Naive thymus-derived CD4-positive, alpha-beta T cell (primary cell): ENCODE data around the gene RBFA. TPM values are rescaled to one million over a fixed set of nuclear protein-coding genes. Genes with fewer than 3 reads are reported as not detected.
A peak's percentile ranks its signal among the peaks of the same experiment; 100 is the strongest.
"Not testable (repeated sequence)": the region's sequence is repeated elsewhere in the genome, so short reads cannot be mapped to it uniquely, and the experiment has no call there.

Source experiments
- ATAC-seq: fragments of 150-1000 bp; cut with Tn5 transposase; 2 replicates; pipeline ENCODE4 v1.10.0; 2021; ENCODE audit warnings: mild to moderate bottlenecking, moderate library complexity
- CTCF ChIA-PET: fragments of 350-600 bp; sonication (Branson Sonifier 250); formaldehyde crosslinking; loops from one replicate; lab custom pipeline; 2021; ENCODE audit warnings: antibody characterized with exemption; lab: Charles Lee
- POLR2A ChIA-PET: fragments of 350-600 bp; sonication (Branson Sonifier 250); formaldehyde crosslinking; loops from one replicate; lab custom pipeline; 2021; ENCODE audit warnings: antibody characterized with exemption, inconsistent platforms; lab: Charles Lee
- DNase-seq, 9 donors: peaks; one replicate each; pipeline versions ENCODE4 v3.0.0 to v3.0.0-alpha.2; 2020 to 2022; ENCODE audit warnings: mixed read lengths in 1 of 9
- H3K27ac ChIP-seq: one replicate; pipeline ENCODE4 v1.7.0; 2013; ENCODE audit warnings: mild to moderate bottlenecking, low read depth, low read length, moderate library complexity
- H3K27me3 ChIP-seq, 2 donors: one replicate each; pipeline ENCODE4 v1.7.0; 2013; ENCODE audit warnings: low read length in 2 of 2, mild to moderate bottlenecking in 2 of 2, moderate library complexity in 2 of 2; ENCODE audit not compliant: control insufficient read depth in 2 of 2, insufficient read depth in 2 of 2
- H3K36me3 ChIP-seq, 3 experiments: 1 replicate in 2 of 3; 2 replicates in 1 of 3; pipeline ENCODE4 v1.7.0; 2013; ENCODE audit warnings: low read length in 3 of 3, mild to moderate bottlenecking in 3 of 3, moderate library complexity in 1 of 3; ENCODE audit not compliant: insufficient read depth in 3 of 3, control insufficient read depth in 2 of 3
- H3K4me1 ChIP-seq, 2 donors: one replicate each; pipeline ENCODE4 v1.7.0; 2013; ENCODE audit warnings: low read length in 2 of 2, mild to moderate bottlenecking in 2 of 2, moderate library complexity in 1 of 2; ENCODE audit not compliant: control insufficient read depth in 2 of 2, insufficient read depth in 2 of 2
- H3K4me3 ChIP-seq: 2 replicates; pipeline ENCODE4 v1.7.0; 2013; ENCODE audit warnings: mild to moderate bottlenecking, low read length
- H3K9me3 ChIP-seq, 3 experiments: 1 replicate in 2 of 3; 2 replicates in 1 of 3; pipeline ENCODE4 v1.7.0; 2013; ENCODE audit warnings: low read length in 3 of 3; ENCODE audit not compliant: control insufficient read depth in 2 of 3
- H3K27ac Mint-ChIP-seq, 9 donors: one replicate each; pipeline ENCODE4 v1.8.0; 2020 to 2022; ENCODE audit warnings: mixed read lengths in 9 of 9, mild to moderate bottlenecking in 8 of 9, moderate library complexity in 5 of 9, inconsistent platforms in 2 of 9
- H3K27me3 Mint-ChIP-seq, 5 donors: one replicate each; pipeline ENCODE4 v1.8.0; 2021 to 2022; ENCODE audit warnings: mixed read lengths in 5 of 5, mild to moderate bottlenecking in 1 of 5
- H3K36me3 Mint-ChIP-seq, 5 donors: one replicate each; pipeline ENCODE4 v1.8.0; 2020 to 2022; ENCODE audit warnings: mixed read lengths in 5 of 5, mild to moderate bottlenecking in 3 of 5, inconsistent platforms in 1 of 5
- H3K4me1 Mint-ChIP-seq, 7 donors: one replicate each; pipeline ENCODE4 v1.8.0; 2020 to 2022; ENCODE audit warnings: mixed read lengths in 7 of 7, mild to moderate bottlenecking in 3 of 7, inconsistent platforms in 1 of 7
- H3K4me3 Mint-ChIP-seq, 10 donors: one replicate each; pipeline ENCODE4 v1.8.0; 2020 to 2022; ENCODE audit warnings: mild to moderate bottlenecking in 10 of 10, mixed read lengths in 10 of 10, moderate library complexity in 6 of 10, inconsistent platforms in 2 of 10
- H3K9me3 Mint-ChIP-seq, 11 donors: one replicate each; pipeline ENCODE4 v1.8.0; 2020 to 2022; ENCODE audit warnings: mixed read lengths in 11 of 11, mild to moderate bottlenecking in 4 of 11, inconsistent platforms in 1 of 11, moderate library complexity in 1 of 11
- intact Hi-C, 2 donors: fragments of 100-400 bp; cut with micrococcal nuclease; formaldehyde crosslinking; loops; one replicate each; pipeline ENCODE4 v1.15.1; 2023
- polyA plus RNA-seq, 2 donors: library from polyadenylated mRNA; unstranded; fragments of 300-500 nt; fragmentation: Illumina TruSeq; gene quantifications; one replicate each; pipeline ENCODE4 v1.2.3, GENCODE V29; 2021
- total RNA-seq, 6 experiments: library from RNA in 5 of 6; stranded (reverse) in 5 of 6; gene quantifications; 1 replicate in 5 of 6; 2 replicates in 1 of 6; pipeline ENCODE4 v1.2.3 and lab custom pipeline; 2021 to 2026

The RBFA gene
- total and polyA plus RNA-seq, 7 experiments from 2014 or later: 14.6 to 23.5 (median 21.6) TPM

DNA sequence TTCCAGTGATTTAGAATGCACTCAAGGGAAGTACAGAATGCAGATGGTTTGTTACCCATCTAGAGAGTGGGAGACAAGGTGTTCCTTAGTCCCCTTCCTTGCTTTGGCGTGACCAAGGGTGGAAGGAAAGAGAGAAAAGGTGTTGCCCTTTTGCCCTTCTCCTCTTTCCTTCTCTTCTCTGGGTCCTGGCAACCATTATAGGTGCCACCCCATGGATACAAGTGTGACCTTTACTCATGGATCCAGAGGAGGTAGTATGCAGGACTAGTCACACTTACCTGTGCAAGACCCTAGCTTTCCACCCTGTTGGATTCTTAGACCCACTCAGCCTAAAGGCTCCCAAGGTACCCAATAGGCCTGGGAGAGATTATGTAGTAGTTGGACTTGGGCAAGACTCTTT, 11.6 kb upstream of the RBFA start:
- Histone ChIP-seq H3K4me1 (no peaks in the 10 kb centered on the region), H3K27me3 (no peaks in the 10 kb centered on the region), H3K9me3 (peaks cover 15 to 77% (median 17%) of the 10 kb centered on the region in 3 experiments), H3K4me3 (peak overlapping the region; percentile 2), H3K27ac (no peak overlapping the region), H3K36me3 (no peaks in the 10 kb centered on the region)
- H3K27ac Mint-ChIP-seq: peak overlapping the region in 2 of 9 donors; percentile 25 to 29
- H3K9me3 Mint-ChIP-seq: peaks cover 13 to 98% (median 56%) of the 10 kb centered on the region in 11 donors
- H3K36me3 Mint-ChIP-seq: peaks cover 14 to 41% (median 35%) of the 10 kb centered on the region in 5 donors
- DNase-seq: peak in 6 of 9 donors; percentile 2 to 23 (median 16)
- ChIA-PET POLR2A (interaction anchor here (2.3 kb wide), 1 partner anchor 11 kb away, joined by 7 read pairs; the partner anchor contains the start of gene RBFA), CTCF (no interaction called here)
- H3K4me3 Mint-ChIP-seq: peak overlapping the region in 1 of 10 donors; percentile 21
- H3K27me3 Mint-ChIP-seq: no peaks in the 10 kb centered on the region
- peak; percentile 47 for ATAC-seq
- intact Hi-C loops: no loop called here
- H3K4me1 Mint-ChIP-seq: no peaks in the 10 kb centered on the region

DNA sequence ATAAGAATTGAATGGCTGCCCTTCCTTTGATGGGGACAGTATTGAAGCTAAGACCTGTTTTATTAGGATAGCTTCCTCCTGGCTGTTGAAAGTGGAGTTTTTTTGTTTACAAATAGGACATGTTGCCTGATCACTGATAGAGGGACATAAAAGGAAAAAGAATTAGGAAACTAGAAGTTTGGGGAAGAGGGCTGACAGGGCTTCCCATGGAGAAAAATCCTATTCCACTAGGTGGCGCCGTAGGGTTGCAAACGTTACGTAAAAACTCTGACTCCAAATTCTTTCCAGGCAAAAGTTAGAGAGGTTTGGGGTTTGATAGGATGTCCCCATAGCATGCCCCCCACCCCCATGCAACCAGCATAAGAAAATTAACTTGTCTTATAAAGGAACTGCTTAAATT, 11.1 kb upstream of the RBFA start:
- CTCF ChIA-PET: no interaction called here
- Histone ChIP-seq H3K27ac (no peak overlapping the region), H3K36me3 (no peaks in the 10 kb centered on the region), H3K27me3 (no peaks in the 10 kb centered on the region), H3K9me3 (peaks cover 15 to 77% (median 17%) of the 10 kb centered on the region in 3 experiments), H3K4me3 (no peak overlapping the region), H3K4me1 (no peaks in the 10 kb centered on the region)
- Mint-ChIP-seq H3K4me3 (no peak overlapping the region), H3K36me3 (peaks cover 14 to 41% (median 34%) of the 10 kb centered on the region in 5 donors), H3K27ac (peak overlapping the region in 1 of 9 donors; percentile 19), H3K4me1 (no peaks in the 10 kb centered on the region), H3K9me3 (peaks cover 13 to 96% (median 56%) of the 10 kb centered on the region in 11 donors), H3K27me3 (no peaks in the 10 kb centered on the region)
- DNase-seq: no peak
- ATAC-seq: no peak
- intact Hi-C loops: no loop called here
- POLR2A ChIA-PET: interaction anchor here (2.3 kb wide), 1 partner anchor 11 kb away, joined by 7 read pairs; the partner anchor contains the start of gene RBFA

- Mint-ChIP-seq H3K27ac (no peak overlapping the region), H3K4me1 (no peaks in the 10 kb centered on the region), H3K36me3 (peaks cover 12 to 51% (median 37%) of the 10 kb centered on the region in 5 donors), H3K27me3 (no peaks in the 10 kb centered on the region), H3K4me3 (no peak overlapping the region), H3K9me3 (peaks cover 6 to 84% (median 49%) of the 10 kb centered on the region in 11 donors)
- Histone ChIP-seq H3K9me3 (peaks cover 10 to 49% (median 17%) of the 10 kb centered on the region in 3 experiments), H3K4me1 (no peaks in the 10 kb centered on the region), H3K4me3 (no peak overlapping the region), H3K27me3 (no peaks in the 10 kb centered on the region), H3K27ac (no peak overlapping the region), H3K36me3 (no peaks in the 10 kb centered on the region)
- no peak for DNase-seq
- intact Hi-C loops: no loop called here
- POLR2A ChIA-PET: no interaction called here
- CTCF ChIA-PET: interaction anchor here (0.8 kb wide), 1 partner anchor 85 kb away, joined by 6 read pairs; no protein-coding TSS in a partner anchor
- ATAC-seq: no peak
Measured at GRCh38 chr18:80026363-80026762, 7.9 kb upstream of the RBFA start.

DNA sequence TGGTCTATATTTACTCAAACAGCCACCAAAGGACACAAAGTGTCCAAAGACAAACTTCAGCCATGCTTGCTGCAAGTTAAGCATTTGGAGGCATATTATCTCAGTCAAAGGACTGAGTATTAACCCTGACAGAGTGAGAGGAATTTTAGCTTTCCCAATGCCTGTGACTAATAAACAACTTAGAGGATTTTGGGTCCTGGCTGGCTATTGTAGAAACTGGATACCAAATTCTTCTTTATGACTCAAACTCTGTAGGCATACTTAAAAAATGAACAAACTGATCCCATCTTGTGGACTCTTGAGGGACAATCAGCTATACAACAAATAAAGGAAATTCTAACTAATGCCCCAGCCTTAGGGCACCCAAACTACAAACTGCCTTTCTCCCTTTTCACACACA, 6.5 kb upstream of the RBFA start:
- intact Hi-C loops, CTCF ChIA-PET, H3K27me3 ChIP-seq, DNase-seq, H3K4me3 Mint-ChIP-seq, H3K27me3 Mint-ChIP-seq, H3K27ac ChIP-seq, H3K4me1 Mint-ChIP-seq, H3K27ac Mint-ChIP-seq, ATAC-seq, H3K36me3 ChIP-seq, H3K4me1 ChIP-seq, H3K4me3 ChIP-seq, POLR2A ChIA-PET: not testable (repeated sequence)
- H3K9me3 ChIP-seq: peaks cover 6 to 36% (median 6%) of the 10 kb centered on the region in 3 experiments
- peaks cover 12 to 51% (median 37%) of the 10 kb centered on the region in 5 donors for H3K36me3 Mint-ChIP-seq
- peaks cover 6 to 70% (median 36%) of the 10 kb centered on the region in 11 donors for H3K9me3 Mint-ChIP-seq

GRCh38 chr18:80029690-80030089, 4.5 kb upstream of the RBFA start:
- ChIA-PET POLR2A (no interaction called here), CTCF (no interaction called here)
- peaks cover 6 to 40% (median 31%) of the 10 kb centered on the region in 5 donors for H3K36me3 Mint-ChIP-seq
- Histone ChIP-seq H3K4me1 (peaks cover 0 to 7% of the 10 kb centered on the region in 2 donors), H3K27ac (no peak overlapping the region), H3K36me3 (no peaks in the 10 kb centered on the region), H3K9me3 (peaks cover 0 to 16% (median 0%) of the 10 kb centered on the region in 3 experiments), H3K4me3 (no peak overlapping the region), H3K27me3 (no peaks in the 10 kb centered on the region)
- H3K27ac Mint-ChIP-seq: no peak overlapping the region
- H3K9me3 Mint-ChIP-seq: peaks cover 6 to 50% (median 21%) of the 10 kb centered on the region in 11 donors
- H3K4me3 Mint-ChIP-seq: no peak overlapping the region
- no peak for ATAC-seq
- H3K4me1 Mint-ChIP-seq: peaks cover 9 to 15% (median 12%) of the 10 kb centered on the region in 7 donors
- intact Hi-C loops: loop anchor here (5.0 kb wide), 2 partner anchors 507 to 637 kb away; no protein-coding TSS in a partner anchor
- DNase-seq: no peak
- no peaks in the 10 kb centered on the region for H3K27me3 Mint-ChIP-seq

- CTCF ChIA-PET: no interaction called here
- H3K4me1 Mint-ChIP-seq: peaks cover 22 to 36% (median 29%) of the 10 kb centered on the region in 7 donors
- H3K4me3 Mint-ChIP-seq: peak overlapping the region; percentile 84 to 95 (median 91)
- H3K27ac Mint-ChIP-seq: peak overlapping the region; percentile 86 to 99 (median 96)
- no peaks in the 10 kb centered on the region for H3K9me3 ChIP-seq
- ATAC-seq (peak; percentile 58), DNase-seq (peak; percentile 71 to 89 (median 83))
- peaks cover 0 to 8% (median 0%) of the 10 kb centered on the region in 3 experiments for H3K36me3 ChIP-seq
- no peaks in the 10 kb centered on the region for H3K27me3 Mint-ChIP-seq
- intact Hi-C loops: loop anchor here (1.0 to 5.0 kb wide), 9 partner anchors 45 to 641 kb away; partner anchors contain the start of genes ADNP2 (in 2 of the 2), CTDP1 (in 2 of the 2), SLC66A2 (in 2 of the 2) and TXNL4A (in 2 of the 2)
- H3K4me3 ChIP-seq: peak overlapping the region; percentile 77
- H3K9me3 Mint-ChIP-seq: peaks cover 0 to 20% (median 5%) of the 10 kb centered on the region in 11 donors
- H3K4me1 ChIP-seq: peaks cover 8 to 14% of the 10 kb centered on the region in 2 donors
- H3K27ac ChIP-seq: peak overlapping the region; percentile 87
- POLR2A ChIA-PET: interaction anchor here (0.6 to 2.1 kb wide), 9 partner anchors 10 to 355 kb away, joined by 3 to 9 read pairs (median 4); partner anchors contain the start of genes ADNP2 and TXNL4A
- H3K27me3 ChIP-seq: no peaks in the 10 kb centered on the region
- peaks cover 5 to 27% (median 16%) of the 10 kb centered on the region in 5 donors for H3K36me3 Mint-ChIP-seq
Measured at GRCh38 chr18:80033181-80034067, 810 bp upstream of the RBFA start.
